ENCODE results near the gene TDRD6. TPM values are rescaled to one million over a fixed set of nuclear protein-coding genes. Genes with fewer than 3 reads are reported as not detected.

Gene TDRD6
- total and polyA plus RNA-seq, 2 experiments from 2014 or later = 0.14 to 0.24 TPM

- no peak for TF ChIP-seq ZNF462 (CRISPR knock-in tag; IDR thresholded peaks at IDR 0.05)
- TF ChIP-seq ETS1 (IDR thresholded peaks at IDR 0.05) = no peak
- TF ChIP-seq JUNB (IDR thresholded peaks at IDR 0.05; ENCODE audit: unreplicated experiment) = no peak
These were observed 49.0 kb upstream of the TDRD6 start (continued) for GRCh38 chr6:46638650-46639049.

- no peaks in the 10 kb centered on the region for H3K36me3 Mint-ChIP-seq (ENCODE audit: low read depth)
- H3K27ac Mint-ChIP-seq = no peak overlapping the region
- H3K4me1 ChIP-seq (ENCODE audit: insufficient read depth) = no peaks in the 10 kb centered on the region
- no peaks in the 10 kb centered on the region for H3K27me3 Mint-ChIP-seq (ENCODE audit: insufficient read depth, low read depth, poor library complexity)
- no peak overlapping the region for H3K4me3 Mint-ChIP-seq
- peaks cover 6% of the 10 kb centered on the region; the same call in 2 of the 3 replicates for H3K4me1 Mint-ChIP-seq
- H2AFZ ChIP-seq = no peak overlapping the region
- ATAC-seq (no peak), DNase-seq (ENCODE audit: low spot score) (no peak)
- H3F3A ChIP-seq (replicated peaks; ENCODE audit: low read depth) = no peaks in the 10 kb centered on the region
- no peak overlapping the region for H3K27ac ChIP-seq (ENCODE audit: low read depth)
- H3K4me2 ChIP-seq = no peak overlapping the region
- no peaks in the 10 kb centered on the region for H3K79me2 ChIP-seq (replicated peaks; ENCODE audit: insufficient read depth)
- H3K9me3 Mint-ChIP-seq = no peaks in the 10 kb centered on the region
- H3K36me3 ChIP-seq (ENCODE audit: insufficient read depth) = no peaks in the 10 kb centered on the region
- no peaks in the 10 kb centered on the region for H3K9me2 ChIP-seq (ENCODE audit: insufficient read depth)
- no peaks in the 10 kb centered on the region for H3K27me3 ChIP-seq (ENCODE audit: insufficient read depth)
- no peaks in the 10 kb centered on the region for H4K20me1 ChIP-seq (replicated peaks; ENCODE audit: insufficient read depth)
- H3K4me3 ChIP-seq = no peak overlapping the region
- TF ChIP-seq NANOG (IDR thresholded peaks at IDR 0.05; ENCODE audit: borderline replicate concordance) = no peak
- TF ChIP-seq ETS1 (IDR thresholded peaks at IDR 0.05) = no peak
- TF ChIP-seq STAT1 (IDR thresholded peaks at IDR 0.05; ENCODE audit: unreplicated experiment) = no peak
- no peak for TF ChIP-seq ZNF114 (CRISPR knock-in tag; IDR thresholded peaks at IDR 0.05)
These were observed 44.5 kb upstream of the TDRD6 start for GRCh38 chr6:46642928-46643751.

All from GM23338 (cell line).